GM21367 (cell line): ENCODE measurements around the gene APCDD1L.
"Not testable (repeated sequence)": the region's sequence is repeated elsewhere in the genome, so short reads cannot be mapped to it uniquely, and the experiment has no call there.

Experiments
- ATAC-seq: cut with Tn5 transposase; IDR thresholded peaks from one replicate; pipeline ENCODE4 v1.9.1; 2021; ENCODE audit not compliant: unreplicated experiment

Gene APCDD1L

DNA sequence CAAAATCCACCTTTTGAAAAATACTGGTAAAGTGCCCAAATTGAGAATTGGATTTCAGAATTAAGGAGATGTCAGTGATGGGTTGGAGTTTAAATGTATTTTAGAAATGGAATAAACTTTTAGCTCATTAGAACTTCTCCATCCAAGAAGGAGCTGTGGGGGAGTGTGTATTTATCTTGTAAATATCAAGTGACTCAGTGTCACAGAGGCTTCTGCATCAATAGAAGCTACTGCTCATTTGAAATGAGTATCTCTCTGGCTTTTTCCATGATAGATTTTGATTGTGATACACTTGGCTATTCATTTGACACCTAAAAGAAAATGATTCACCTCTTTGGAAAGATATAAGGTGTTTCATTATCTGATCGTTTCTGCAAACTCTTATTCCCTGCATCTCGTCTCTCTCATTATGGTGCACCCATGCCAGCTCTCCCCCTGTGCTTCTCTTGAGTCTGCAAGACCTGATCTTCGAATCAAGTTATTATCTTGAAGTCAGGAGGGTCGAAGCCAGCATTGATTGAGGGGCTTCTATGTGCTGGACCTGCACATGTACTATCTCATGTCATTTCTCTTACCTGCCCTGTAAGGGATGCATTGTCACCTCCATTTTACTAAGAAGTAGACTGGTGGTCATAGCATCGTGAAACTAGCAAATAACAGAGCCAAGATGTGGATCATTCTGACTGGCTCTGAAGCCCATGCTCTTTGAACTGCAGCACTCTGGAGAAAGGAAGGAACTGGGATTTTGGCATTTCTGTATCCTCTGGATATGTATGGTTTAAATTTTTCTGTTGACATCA is 96.0 kb downstream of the APCDD1L start:
- ATAC-seq = no peak

DNA sequence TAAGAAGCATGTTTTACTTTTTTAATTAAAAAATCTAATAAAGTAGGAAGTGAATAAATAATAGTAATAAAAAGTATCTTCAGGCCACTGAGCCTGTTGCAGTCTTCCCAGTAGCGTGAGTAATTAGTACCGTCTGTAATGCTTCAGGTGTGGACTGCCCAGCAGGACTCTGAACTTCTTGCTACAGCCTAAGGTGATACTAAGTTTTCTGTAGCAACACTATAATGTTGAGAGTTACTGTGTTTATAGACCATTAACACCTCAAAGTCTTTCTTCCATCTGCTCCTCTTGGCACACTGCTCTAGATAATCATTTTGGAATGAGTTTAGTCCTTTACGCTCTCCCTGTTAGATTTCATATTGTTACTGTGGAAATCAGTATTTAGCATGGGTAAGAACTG is 97.8 kb downstream of the APCDD1L start:
- ATAC-seq = no peak

DNA sequence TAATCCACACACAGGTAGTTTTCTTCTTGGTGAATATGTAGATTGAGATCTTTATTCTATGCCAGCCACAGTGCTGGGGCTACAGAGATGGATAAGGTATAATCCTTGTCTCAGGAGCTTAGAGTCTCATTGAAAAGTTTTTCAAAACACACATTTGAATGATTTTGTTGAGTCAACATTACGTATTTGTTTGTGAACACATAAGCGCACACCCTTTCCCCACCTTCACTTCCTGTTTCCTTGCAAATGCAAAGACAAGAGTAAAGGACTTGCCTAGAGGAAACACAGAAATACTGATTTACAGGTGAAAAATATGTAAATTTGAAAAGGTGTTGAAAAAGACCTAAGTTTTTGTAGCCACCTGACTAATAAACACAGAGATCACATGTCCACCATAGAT is 98.4 kb downstream of the APCDD1L start:
- no peak for ATAC-seq

DNA sequence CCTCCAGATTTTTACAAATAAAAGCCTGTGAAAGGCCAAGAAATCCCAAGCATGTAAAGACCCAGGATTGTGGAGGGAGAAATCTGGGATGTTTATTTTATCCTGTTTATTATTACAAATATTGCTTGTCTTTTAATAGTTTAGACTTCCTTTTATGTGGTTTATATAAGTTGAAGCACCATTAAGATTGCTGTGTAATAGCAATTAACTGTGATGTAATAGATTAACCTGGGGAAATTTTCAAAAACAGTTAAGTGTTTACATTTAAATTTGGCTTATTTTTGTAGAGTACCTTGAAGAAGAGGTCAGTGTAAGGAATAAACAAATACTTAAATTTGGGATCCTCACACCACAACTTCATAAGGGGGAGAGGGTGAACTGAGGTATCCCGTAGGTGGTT is 99.1 kb downstream of the APCDD1L start:
- ATAC-seq = no peak

- not testable (repeated sequence) for ATAC-seq
Observed at GRCh38 chr20:58414786-58415185, 100.4 kb downstream of the APCDD1L start.

- not testable (repeated sequence) for ATAC-seq
Observed at GRCh38 chr20:58414216-58414615, 101.0 kb downstream of the APCDD1L start.
